ENCODE measurements around the gene FBXL13. TPM values are rescaled to one million over a fixed set of nuclear protein-coding genes. Genes with fewer than 3 reads are reported as not detected.

FBXL13 gene
- total and polyA plus RNA-seq, 2 of the 8 experiments (the other 6 are each of a cell fraction or from before 2014, with no cell fraction given) = 1.2 to 2.8 TPM

- no peak overlapping the region for H3K27ac ChIP-seq (ENCODE audit: low read depth, low read length)
- no peak overlapping the region for H2BK120ac ChIP-seq (replicated peaks; ENCODE audit: low read depth, low read length)
- no peaks in the 10 kb centered on the region for H3K9me3 ChIP-seq (ENCODE audit: insufficient read depth in 2 of 2, low read depth in 1 of 2, low read length in 1 of 2)
- no peak overlapping the region for H4K91ac ChIP-seq (replicated peaks; ENCODE audit: insufficient read length, low read length)
- H2AK5ac ChIP-seq (ENCODE audit: low read depth, low read length) = no peak overlapping the region
- no peaks in the 10 kb centered on the region for H4K20me1 ChIP-seq (replicated peaks in 1 of 2; ENCODE audit: control insufficient read depth in 1 of 2, insufficient read depth in 2 of 2, low read length in 2 of 2)
- DNase-seq (ENCODE audit: low read depth in 1 of 2, low spot score in 2 of 2) (no peak), FAIRE-seq (no peak)
- H3K23me2 ChIP-seq (ENCODE audit: low read depth, low read length) = no peaks in the 10 kb centered on the region
- H3K9ac ChIP-seq (replicated peaks in 1 of 4; ENCODE audit: extremely low read depth in 1 of 4, low read depth in 3 of 4, low read length in 3 of 4) = no peak overlapping the region
- no peak overlapping the region for H2BK15ac ChIP-seq (ENCODE audit: low read length)
- H3K36me3 ChIP-seq (ENCODE audit: control insufficient read depth in 2 of 4, insufficient read depth in 4 of 4, low read length in 3 of 4) = no peaks in the 10 kb centered on the region
- H2BK5ac ChIP-seq (ENCODE audit: low read depth, low read length) = no peak overlapping the region
- CTCF ChIA-PET (ENCODE audit: partially characterized antibody) = no interaction called here
- H4K5ac ChIP-seq (ENCODE audit: insufficient read length, low read depth, low read length) = no peak overlapping the region
- H2AFZ ChIP-seq (ENCODE audit: low read length) = no peak overlapping the region
- H3K14ac ChIP-seq (ENCODE audit: insufficient read length) = no peak overlapping the region
- TF ChIP-seq MAFK (IDR thresholded peaks at IDR 0.05; ENCODE audit: low read depth, low read length) (peak; percentile 30; the same call in 1 of the 2 replicates), GTF2F1 (IDR thresholded peaks at IDR 0.05; ENCODE audit: borderline replicate concordance, low read depth, low read length) (no peak)
- no peaks in the 10 kb centered on the region for H3K27me3 ChIP-seq (replicated peaks in 1 of 4; ENCODE audit: control insufficient read depth in 3 of 4, extremely low read depth in 1 of 4, insufficient read depth in 3 of 4, low read length in 3 of 4)
- POLR2A ChIA-PET (ENCODE audit: partially characterized antibody) = no interaction called here
- no peak overlapping the region for H3K4ac ChIP-seq (replicated peaks; ENCODE audit: insufficient read length, low read depth, low read length)
- H2BK20ac ChIP-seq (ENCODE audit: low read length) = no peak overlapping the region
- H3K4me1 ChIP-seq (replicated peaks in 1 of 4; ENCODE audit: control insufficient read depth in 3 of 4, insufficient read depth in 4 of 4, low read length in 3 of 4) = no peaks in the 10 kb centered on the region
- no peak overlapping the region for H3K23ac ChIP-seq (ENCODE audit: insufficient read length)
- WGBS, 2 experiments (ENCODE audit: extremely low coverage in 1 of 2, insufficient coverage in 1 of 2, insufficient read length in 1 of 2, insufficient replicate concordance in 2 of 2, low coverage in 1 of 2, low lambda C conversion rate in 2 of 2, missing lambda C conversion rate in 1 of 2) = 94% methylated on average over 8 of the region's 8 CpGs; no CpG with 5 or more reads in 1 of the 2 experiments
- no peak overlapping the region for H3K4me3 ChIP-seq (ENCODE audit: extremely low read depth in 1 of 4, insufficient read depth in 2 of 4, low read depth in 3 of 4, low read length in 4 of 4)
- H3K4me2 ChIP-seq (ENCODE audit: insufficient read depth in 1 of 2, low read depth in 2 of 2, low read length in 2 of 2) = no peak overlapping the region
- no peak overlapping the region for H2BK12ac ChIP-seq (ENCODE audit: low read depth, low read length)
- H4K8ac ChIP-seq (ENCODE audit: extremely low read depth, insufficient read depth, low read length) = no peak overlapping the region
- no peak overlapping the region for H3K18ac ChIP-seq (ENCODE audit: extremely low read depth, low read length)
- H3K56ac ChIP-seq (replicated peaks; ENCODE audit: insufficient read length, low read depth, low read length) = no peak overlapping the region
- H3K79me2 ChIP-seq (ENCODE audit: control insufficient read depth in 1 of 2, insufficient read depth in 2 of 2, low read length in 2 of 2) = no peaks in the 10 kb centered on the region
- H3K79me1 ChIP-seq (ENCODE audit: low read depth, low read length) = no peaks in the 10 kb centered on the region
Observed at GRCh38 chr7:102811942-102812678, 262.5 kb downstream of the FBXL13 start.

Data from H1 (cell line).